Bronchial epithelial cell (primary cell): ENCODE data around the gene TIPARP. TPM values are rescaled to one million over a fixed set of nuclear protein-coding genes. Genes with fewer than 3 reads are reported as not detected.
"Not testable (repeated sequence)": the region's sequence is repeated elsewhere in the genome, so short reads cannot be mapped to it uniquely, and the experiment has no call there.

Experiments used
- DNase-seq: peaks from one replicate; pipeline ENCODE4 v3.0.0-alpha.2; 2010; ENCODE audit warnings: low read depth
- FAIRE-seq: peaks from 2 replicates; lab custom pipeline; 2011; peaks lifted over from hg19 to GRCh38; lab: Jason Lieb, UNC
- H3K27me3 ChIP-seq: 2 replicates; pipeline ENCODE4 v1.5.1; 2011; ENCODE audit warnings: low read length; ENCODE audit not compliant: control insufficient read depth, insufficient read depth
- H3K36me3 ChIP-seq: 2 replicates; pipeline ENCODE4 v1.5.1; 2011; ENCODE audit warnings: low read length; ENCODE audit not compliant: control insufficient read depth, insufficient read depth
- H3K4me3 ChIP-seq: 2 replicates; pipeline ENCODE4 v1.5.1; 2011; ENCODE audit warnings: mild to moderate bottlenecking, low read depth, low read length, control low read depth
- total RNA-seq: library from RNA; depleted of rRNA; stranded (reverse); fragments of >200 nt; gene quantifications from 2 replicates; pipeline ENCODE4 v1.2.1, GENCODE V29; 2014
- TF ChIP-seq, protein P1 (sequence below): IDR thresholded peaks from 2 replicates; pipeline ENCODE4 v1.5.1; 2011; ENCODE audit warnings: mild to moderate bottlenecking, moderate library complexity, low read length, control low read depth, inconsistent platforms; ENCODE audit not compliant: insufficient read depth, severe bottlenecking

Gene TIPARP
- total RNA-seq, 1 donor from 2014 or later, result 110 TPM

DNA sequence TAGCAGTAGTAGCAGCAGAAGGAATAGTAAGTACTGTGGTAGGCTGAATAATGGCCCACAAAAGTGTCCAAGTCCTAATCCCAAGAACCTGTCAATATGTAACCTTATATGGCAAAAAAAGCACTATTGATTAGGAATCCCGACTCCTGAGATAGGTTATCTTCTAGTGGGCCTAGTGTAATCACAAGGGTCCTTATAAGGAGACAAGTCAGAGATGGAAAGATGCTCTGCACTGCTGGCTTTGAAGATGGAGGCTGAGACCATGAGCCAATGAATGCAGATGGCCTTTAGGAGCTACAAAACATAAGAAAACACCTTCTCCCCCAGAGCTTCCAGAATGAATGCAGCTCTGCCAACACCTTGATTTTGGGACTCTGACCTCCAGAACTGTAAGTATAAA lies 36.0 kb downstream of the TIPARP start:
- FAIRE-seq (no peak), DNase-seq (no peak)
- no peak overlapping the region for H3K4me3 ChIP-seq
- no peaks in the 10 kb centered on the region for H3K27me3 ChIP-seq
- peaks cover 1% of the 10 kb centered on the region for H3K36me3 ChIP-seq
- TF ChIP-seq, protein P1, sequence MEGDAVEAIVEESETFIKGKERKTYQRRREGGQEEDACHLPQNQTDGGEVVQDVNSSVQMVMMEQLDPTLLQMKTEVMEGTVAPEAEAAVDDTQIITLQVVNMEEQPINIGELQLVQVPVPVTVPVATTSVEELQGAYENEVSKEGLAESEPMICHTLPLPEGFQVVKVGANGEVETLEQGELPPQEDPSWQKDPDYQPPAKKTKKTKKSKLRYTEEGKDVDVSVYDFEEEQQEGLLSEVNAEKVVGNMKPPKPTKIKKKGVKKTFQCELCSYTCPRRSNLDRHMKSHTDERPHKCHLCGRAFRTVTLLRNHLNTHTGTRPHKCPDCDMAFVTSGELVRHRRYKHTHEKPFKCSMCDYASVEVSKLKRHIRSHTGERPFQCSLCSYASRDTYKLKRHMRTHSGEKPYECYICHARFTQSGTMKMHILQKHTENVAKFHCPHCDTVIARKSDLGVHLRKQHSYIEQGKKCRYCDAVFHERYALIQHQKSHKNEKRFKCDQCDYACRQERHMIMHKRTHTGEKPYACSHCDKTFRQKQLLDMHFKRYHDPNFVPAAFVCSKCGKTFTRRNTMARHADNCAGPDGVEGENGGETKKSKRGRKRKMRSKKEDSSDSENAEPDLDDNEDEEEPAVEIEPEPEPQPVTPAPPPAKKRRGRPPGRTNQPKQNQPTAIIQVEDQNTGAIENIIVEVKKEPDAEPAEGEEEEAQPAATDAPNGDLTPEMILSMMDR, result no peak

DNA sequence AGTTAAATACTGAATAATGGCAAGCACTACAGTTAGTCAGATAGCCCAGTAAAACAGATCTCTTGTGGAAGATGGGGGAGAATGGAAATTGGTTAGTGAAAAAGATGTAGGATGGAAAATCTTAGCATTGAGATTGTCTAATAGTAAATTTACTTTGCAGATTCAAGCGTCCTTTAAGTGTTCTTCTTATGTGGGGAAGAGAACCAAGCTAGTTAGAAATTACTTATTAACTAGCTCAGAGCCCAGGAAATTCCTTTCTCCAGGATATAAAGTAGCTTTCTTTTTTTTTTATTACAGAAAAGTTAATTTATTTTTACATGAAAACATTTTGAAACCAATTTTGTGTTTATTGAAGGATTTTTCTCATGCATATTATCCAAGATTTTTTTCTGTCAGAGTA lies 36.7 kb downstream of the TIPARP start:
- H3K27me3 ChIP-seq, result no peaks in the 10 kb centered on the region
- no peak for FAIRE-seq
- peaks cover 1% of the 10 kb centered on the region for H3K36me3 ChIP-seq
- DNase-seq, result no peak
- H3K4me3 ChIP-seq, result no peak overlapping the region
- TF ChIP-seq, protein P1, result no peak

DNA sequence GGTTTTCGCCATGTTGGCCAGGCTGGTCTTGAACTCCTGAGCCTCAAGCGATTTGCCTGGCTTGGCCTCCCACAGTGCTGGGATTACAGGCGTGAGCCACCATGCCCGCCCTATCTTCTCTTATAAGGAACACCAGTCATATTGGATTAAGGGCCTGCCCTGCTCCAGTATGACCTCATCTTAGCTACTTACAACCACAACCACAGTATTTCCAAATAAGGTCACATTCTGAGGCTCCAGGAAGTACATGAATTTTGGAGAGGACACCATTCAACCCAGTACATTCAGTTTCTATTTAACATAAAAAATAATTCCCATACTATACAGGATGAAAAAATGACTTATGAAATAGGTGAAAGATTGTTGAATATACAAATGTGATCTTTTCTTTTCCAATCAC lies 37.6 kb downstream of the TIPARP start:
- H3K4me3 ChIP-seq, H3K36me3 ChIP-seq, H3K27me3 ChIP-seq: not testable (repeated sequence)
- DNase-seq, result peak; percentile 43
- peak; percentile 43 for FAIRE-seq

DNA sequence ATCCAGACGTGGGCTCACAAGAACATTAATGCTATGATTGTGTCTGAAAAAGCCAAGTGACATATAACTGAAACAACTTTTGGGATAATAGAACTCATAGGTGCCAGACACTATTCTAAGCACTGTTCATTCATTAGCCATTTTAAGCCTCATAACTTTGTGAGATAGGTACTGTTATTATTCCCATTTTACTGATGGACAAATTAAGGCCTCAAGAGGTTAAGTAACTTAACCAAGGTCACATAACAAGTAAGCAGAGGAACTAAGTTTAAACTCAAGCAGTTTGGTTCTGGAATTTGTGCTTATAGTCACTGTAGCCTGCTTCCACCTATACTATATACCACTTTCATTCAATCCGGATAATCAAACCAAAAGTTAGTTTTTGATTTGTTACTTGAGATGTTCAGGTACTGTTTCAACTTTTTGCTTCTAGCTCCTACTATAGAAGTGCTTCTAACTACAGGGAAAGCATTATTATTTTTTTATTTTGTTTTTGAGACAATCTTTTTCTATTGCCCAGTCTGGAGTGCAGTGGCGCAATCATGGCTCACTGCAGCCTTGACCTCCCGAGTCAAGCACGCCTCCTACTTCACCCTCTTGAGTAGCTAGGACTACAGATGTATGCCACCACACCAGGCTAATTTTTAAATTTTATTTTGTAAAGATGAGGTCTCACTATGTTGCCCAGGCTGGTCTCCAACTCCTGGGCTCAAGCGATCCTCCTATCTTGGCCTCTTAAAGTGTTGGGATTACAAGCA lies 41.9 kb downstream of the TIPARP start:
- no peaks in the 10 kb centered on the region for H3K36me3 ChIP-seq
- TF ChIP-seq, protein P1, result no peak
- no peak for FAIRE-seq
- DNase-seq, result no peak
- H3K4me3 ChIP-seq, result no peak overlapping the region
- H3K27me3 ChIP-seq, result no peaks in the 10 kb centered on the region

DNA sequence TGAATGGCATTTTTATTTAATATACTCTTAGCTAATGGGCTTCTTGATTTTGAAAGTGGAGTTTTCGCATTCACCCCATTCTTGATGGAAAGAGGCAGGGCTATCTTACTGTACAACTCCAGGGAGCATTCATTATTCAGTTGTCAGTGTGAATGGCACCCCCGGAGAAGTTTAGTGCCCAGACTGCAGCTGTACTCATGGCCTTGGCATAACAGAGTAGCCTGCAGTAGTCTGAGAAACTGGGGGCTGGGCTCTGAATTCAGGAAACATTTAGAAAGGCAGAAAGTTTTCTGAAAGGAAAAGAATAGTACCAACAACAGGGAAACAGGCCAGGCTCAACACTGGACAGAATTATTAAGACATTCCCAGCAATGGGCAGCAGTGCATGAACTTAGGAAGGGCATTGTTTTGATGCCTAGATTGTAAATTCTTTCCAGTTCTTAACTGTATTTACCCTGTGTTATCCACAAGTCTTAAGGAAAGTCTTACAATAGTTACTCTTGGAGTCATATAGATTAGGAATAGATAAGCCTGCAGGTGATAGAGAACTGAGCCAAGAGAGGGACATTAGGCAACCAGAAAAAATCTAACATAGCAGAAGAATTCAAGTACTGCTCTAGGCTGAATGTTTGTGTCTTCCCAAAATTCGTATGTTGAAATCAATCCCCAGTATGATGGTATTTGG lies 44.4 kb downstream of the TIPARP start:
- TF ChIP-seq, protein P1, result no peak
- DNase-seq (no peak), FAIRE-seq (no peak)
- Histone ChIP-seq H3K27me3 (no peaks in the 10 kb centered on the region), H3K36me3 (no peaks in the 10 kb centered on the region), H3K4me3 (no peak overlapping the region)

DNA sequence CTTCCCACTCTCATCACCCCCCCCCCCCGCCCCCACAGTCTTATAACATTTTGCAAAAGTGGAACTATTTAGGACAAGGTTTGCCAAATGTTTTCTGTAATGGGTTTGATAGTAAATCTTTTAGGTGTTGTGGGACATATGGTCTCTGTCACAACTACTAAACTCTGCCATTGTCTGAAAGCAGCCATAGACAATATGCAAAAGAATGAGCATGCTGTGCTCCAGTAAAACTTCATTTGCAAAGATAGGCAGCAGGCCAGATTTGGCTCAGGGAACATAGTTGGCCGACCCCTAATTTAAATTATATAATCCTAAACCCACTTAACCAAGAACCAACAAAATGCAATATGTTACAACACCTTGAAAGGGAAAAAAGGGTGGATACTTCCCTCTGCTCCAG lies 46.4 kb downstream of the TIPARP start:
- FAIRE-seq, result no peak
- no peaks in the 10 kb centered on the region for H3K36me3 ChIP-seq
- H3K27me3 ChIP-seq, result no peaks in the 10 kb centered on the region
- H3K4me3 ChIP-seq, result no peak overlapping the region
- DNase-seq, result no peak
- TF ChIP-seq, protein P1, result no peak
